NOMO-1 treated with DMSO at 0.1 percent for 48 hours (cell line): ENCODE data around the gene ATP5PO.
"Not testable (repeated sequence)": the region's sequence is repeated elsewhere in the genome, so short reads cannot be mapped to it uniquely, and the experiment has no call there.

Experiments
- DNase-seq: peaks from one replicate; lab custom pipeline; 2025; ENCODE audit not compliant: unreplicated experiment; lab: John Stamatoyannopoulos, UW

Gene ATP5PO

DNA sequence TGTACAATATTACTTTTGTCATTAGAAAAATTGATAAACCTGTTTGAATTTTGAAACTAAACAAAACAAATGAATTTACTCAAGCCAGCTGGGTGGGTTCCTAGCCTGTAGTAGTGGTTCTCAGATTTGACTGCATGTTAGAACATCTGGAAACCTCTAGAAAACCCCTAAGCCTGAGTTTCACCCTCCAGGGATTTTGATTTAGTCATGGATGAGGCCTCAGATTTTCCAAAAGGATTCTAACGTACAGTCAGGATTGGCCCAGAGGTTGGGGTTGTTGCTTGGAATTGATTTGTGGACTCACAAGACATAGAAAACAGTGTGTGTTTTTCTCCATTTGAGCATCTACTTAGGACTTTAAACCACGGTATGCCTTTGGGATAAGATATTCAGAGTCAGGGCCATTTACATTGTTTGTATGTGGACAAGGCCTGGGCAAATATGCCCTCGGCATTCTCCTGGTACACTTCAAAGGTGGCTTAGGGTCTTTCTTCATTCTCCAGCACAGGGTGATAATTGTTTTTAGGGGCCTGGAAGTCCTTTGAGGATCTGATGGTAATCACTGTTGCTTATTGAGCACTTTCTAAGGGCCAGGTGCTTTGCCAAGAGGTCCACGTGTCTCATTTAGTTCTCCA lies 42.6 kb downstream of the ATP5PO start:
- DNase-seq: no peak

DNA sequence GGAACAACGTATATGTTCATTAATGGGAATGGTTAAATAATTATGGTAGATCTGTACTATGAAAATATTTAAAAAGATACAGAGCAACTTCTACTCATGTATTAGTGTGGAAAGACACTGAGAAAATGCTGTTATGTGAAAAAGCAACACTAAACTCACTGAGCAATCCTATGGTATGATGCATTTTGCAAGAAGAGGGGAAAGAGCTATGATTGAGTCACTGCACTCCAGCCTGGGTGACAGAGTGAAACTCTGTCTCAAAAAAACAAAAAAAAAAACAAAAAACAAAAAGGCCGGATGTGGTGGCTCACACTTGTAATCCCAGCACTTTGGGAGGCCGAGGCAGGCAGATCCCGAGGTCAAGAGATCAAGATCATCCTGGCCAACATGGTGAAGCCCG lies 44.4 kb downstream of the ATP5PO start:
- no peak for DNase-seq

- no peak for DNase-seq
These were observed 44.8 kb downstream of the ATP5PO start for GRCh38 chr21:33870768-33871167.

GRCh38 chr21:33869873-33870272 lies 45.7 kb downstream of the ATP5PO start:
- DNase-seq: no peak

DNA sequence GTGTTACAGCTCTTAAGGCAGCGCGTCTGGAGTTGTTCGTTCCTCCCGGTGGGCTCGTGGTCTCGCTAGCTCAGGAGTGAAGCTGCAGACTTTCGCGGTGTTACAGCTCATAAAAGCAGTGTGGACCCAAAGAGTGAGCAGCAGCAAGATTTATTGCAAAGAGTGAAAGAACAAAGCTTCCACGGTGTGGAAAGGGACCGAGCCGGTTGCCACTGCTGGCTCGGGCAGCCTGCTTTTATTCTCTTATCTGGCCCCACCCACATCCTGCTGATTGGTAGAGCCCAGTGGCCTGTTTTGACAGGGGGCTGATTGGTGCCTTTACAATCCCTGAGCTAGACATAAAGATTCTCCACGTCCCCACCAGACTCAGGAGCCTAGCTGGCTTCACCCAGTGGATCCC lies 47.7 kb downstream of the ATP5PO start:
- not testable (repeated sequence) for DNase-seq

DNA sequence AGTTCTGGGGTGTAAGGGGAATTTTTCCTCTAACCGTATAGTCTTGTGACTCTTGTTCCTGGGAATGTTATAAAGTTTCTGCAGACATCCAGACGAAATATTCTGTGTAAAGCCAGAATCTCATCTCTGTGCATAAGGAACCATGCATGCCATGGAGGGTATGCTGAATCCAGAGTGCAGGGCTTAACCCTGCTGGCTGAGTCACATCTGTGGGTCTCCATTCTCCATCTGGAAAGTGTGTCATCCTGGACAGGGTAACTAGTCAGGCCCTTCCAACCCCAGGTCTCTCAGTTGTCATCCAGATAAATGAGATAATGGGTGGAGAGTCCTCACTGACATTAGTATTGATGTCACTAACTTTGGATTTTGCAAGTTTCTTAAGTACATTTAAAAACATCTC lies 48.8 kb downstream of the ATP5PO start:
- no peak for DNase-seq

GRCh38 chr21:33865996-33866575 lies 49.5 kb downstream of the ATP5PO start:
- no peak for DNase-seq

GRCh38 chr21:33865176-33865575 lies 50.4 kb downstream of the ATP5PO start:
- no peak for DNase-seq

GRCh38 chr21:33864150-33864549 lies 51.5 kb downstream of the ATP5PO start:
- DNase-seq: no peak

- not testable (repeated sequence) for DNase-seq
These were observed 52.4 kb downstream of the ATP5PO start for GRCh38 chr21:33863191-33863590.

DNA sequence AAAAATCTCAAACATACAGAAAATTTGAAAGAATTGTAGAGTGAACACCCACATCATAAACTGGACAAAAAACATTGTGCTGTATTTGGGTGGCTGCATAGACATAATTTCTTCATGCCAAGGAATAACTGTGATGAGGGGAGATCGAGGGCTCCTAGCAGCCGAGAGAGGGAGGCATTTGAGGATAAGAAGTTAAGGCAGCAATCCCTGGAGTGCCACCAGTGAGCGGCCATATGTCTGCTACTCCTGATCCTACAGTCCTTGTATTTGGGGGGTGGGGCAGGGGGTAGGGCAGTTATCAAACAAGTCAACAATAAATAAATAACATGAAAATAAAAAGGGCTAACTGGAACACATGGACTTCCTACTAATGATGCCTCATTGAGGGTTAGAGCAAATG lies 54.5 kb downstream of the ATP5PO start:
- no peak for DNase-seq

DNA sequence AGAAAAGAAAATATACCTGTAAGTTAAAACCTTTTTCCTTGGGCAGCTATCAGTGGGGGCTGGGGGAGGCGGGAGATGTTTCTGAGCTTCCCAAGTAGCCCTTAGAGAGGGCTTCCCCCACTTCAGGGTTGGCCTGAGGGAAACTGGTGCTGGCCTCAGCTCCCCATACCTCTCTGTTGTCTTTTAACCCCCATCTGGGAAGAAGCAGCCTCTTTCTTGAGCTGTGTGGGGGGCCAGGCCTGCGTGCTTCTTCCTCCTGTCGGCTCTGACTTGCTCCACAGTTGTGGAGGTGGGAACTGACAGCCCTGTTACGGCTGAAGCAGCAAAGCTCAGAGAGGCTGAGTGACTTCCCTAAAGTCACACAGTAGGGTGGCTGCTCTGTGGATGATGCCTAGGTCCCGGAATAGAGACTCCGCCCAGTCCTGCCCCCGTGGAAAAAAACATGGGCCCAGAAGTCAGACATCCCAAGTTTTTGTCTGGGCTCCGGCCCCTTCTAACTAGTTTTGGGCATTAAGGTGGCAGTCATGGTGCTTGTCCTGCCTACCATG lies 55.2 kb downstream of the ATP5PO start:
- DNase-seq: no peak

GRCh38 chr21:33859373-33860102 lies 56.1 kb downstream of the ATP5PO start:
- no peak for DNase-seq

DNA sequence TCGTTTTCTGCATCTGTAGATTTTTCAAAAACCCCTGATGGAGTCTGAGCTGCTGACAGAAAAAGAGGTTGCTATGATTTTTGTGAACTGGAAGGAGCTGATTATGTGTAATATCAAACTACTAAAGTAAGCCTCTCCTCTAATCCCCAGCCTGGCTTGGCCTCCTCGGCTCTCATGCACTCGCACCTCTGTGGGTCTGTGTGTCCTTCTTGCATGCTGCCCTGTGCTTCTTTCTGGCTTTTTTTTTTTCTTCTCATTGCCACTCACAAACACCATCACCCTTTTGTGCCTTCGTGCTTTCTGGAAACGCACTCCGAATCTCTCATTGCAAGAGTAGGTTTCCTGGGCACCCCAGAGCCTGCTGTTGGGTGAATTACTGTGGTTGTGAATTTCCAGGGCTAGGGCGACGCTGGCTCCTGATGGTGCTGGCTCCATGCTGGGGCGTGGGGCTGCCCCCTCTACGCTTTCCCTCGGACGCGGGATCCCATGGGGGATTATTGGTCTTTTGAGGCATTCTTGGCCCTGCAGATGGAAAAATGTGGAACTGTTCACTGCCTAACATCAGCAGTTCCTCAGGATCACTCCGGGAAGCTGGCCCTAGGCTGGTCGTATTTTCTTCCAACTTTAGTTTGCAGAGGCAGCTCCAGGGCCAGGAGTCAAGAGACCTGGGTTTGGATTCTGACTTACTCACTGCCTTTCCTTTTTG lies 56.8 kb downstream of the ATP5PO start:
- DNase-seq: no peak

DNA sequence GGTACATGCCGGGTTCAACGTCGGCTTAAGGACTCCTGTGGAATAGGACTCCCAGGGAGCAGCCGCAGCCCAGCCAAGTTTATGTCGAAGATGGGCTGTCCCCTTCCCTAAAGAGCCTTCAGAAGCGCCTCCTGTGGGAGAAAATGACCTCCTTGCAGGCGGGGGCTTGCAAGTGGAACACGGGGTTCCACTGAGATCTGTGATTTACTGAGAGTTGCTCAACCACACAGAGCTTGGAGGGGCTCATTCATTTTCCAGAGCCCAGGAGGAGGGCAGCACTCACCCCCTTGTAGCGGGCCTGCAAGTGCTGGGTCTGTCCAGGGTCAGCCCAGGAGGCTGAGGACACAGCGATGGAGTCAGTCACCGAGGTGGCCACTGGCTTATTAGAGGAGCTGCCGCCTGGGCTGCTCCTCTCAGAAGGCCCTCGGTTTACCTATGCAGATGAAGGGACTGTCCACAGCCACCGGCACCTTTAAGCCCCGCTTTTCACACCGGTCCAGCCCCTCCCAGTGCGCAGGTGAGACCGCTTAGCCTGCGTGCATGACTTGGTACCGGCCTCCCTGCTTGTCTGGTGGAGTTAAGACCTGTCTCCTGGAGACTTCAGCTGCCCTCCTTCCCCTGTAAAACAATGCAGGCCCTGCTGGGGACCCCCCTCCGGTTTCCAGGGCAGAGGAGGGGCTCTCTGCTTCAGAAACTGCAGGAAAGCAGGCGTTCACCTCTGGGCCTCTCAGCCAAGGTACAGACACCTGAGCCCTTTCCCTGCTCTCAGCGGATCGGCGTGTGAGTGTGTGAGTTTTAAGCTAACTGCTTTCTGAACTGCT lies 57.5 kb downstream of the ATP5PO start:
- DNase-seq: no peak

- no peak for DNase-seq
These were observed 58.6 kb downstream of the ATP5PO start for GRCh38 chr21:33856893-33857527.

- DNase-seq: no peak
These were observed 60.4 kb downstream of the ATP5PO start for GRCh38 chr21:33855190-33855589.

DNA sequence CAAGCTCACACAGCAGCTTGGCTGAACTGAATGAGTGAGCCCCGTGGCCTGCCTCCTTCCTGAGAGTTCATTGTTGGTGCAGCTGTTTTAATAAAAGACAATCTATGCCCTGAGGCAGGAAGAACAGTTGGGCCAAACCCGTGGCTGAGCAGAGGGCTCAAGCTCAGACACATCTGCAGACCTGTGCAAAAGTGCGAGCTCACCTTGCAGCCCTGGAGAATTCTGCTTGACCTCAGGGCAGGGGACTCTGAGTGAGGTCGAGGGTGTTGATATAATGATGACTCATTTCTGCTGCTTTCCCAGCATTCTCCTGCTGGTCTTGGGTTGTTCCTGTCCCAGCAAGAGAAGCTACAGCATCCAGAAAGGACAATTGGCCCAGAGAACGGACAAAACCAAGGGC lies 61.0 kb downstream of the ATP5PO start:
- no peak for DNase-seq
